Caco-2 (cell line): ENCODE results near the gene EPHB3. TPM values are rescaled to one million over a fixed set of nuclear protein-coding genes. Genes with fewer than 3 reads are reported as not detected.

Experiments
- BruUV-seq: library from RNA; stranded (reverse); fragments of 400-500 nt; replicated peaks from 2 replicates; lab custom pipeline; 2021; lab: Mats Ljungman, UMichigan
- CTCF ChIA-PET: fragments of 300-600 bp; sonication (Branson Sonifier 250); formaldehyde crosslinking; loops from one replicate; lab custom pipeline; 2022; ENCODE audit warnings: antibody characterized with exemption; lab: Charles Lee
- POLR2A ChIA-PET: fragments of 300-600 bp; sonication (Branson Sonifier 250); formaldehyde crosslinking; loops from one replicate; lab custom pipeline; 2022; ENCODE audit warnings: antibody characterized with exemption; lab: Charles Lee
- DNase-seq, 2 experiments: peaks; one replicate each; pipeline versions ENCODE4 v3.0.0 to v3.0.0-alpha.2; 2020 to 2022
- H3K27me3 ChIP-seq: replicated peaks from 2 replicates; pipeline ENCODE4 v1.6.0; 2011; ENCODE audit warnings: low read length; ENCODE audit not compliant: control insufficient read depth, insufficient read depth
- H3K36me3 ChIP-seq: 2 replicates; pipeline ENCODE4 v1.5.1; 2011; ENCODE audit warnings: low read length; ENCODE audit not compliant: control insufficient read depth, insufficient read depth
- H3K4me1 ChIP-seq: fragments of 250-450 bp; sonication (Bioruptor Pico); 2 replicates; pipeline ENCODE4 v1.5.1; 2020; ENCODE audit warnings: mild to moderate bottlenecking
- H3K4me3 ChIP-seq: 2 replicates; pipeline ENCODE4 v1.5.1; 2011; ENCODE audit warnings: low read depth, mild to moderate bottlenecking, control low read depth, low read length
- H3K9me3 ChIP-seq: fragments of 250-450 bp; sonication (Bioruptor Pico); 2 replicates; pipeline ENCODE4 v1.5.1; 2020; ENCODE audit warnings: mild to moderate bottlenecking, moderate library complexity
- H3K27ac Mint-ChIP-seq: one replicate; pipeline ENCODE4 v1.8.0; 2022; ENCODE audit warnings: mixed read lengths; ENCODE audit not compliant: unreplicated experiment
- H3K27me3 Mint-ChIP-seq: one replicate; pipeline ENCODE4 v1.8.0; 2022; ENCODE audit warnings: mixed read lengths; ENCODE audit not compliant: insufficient read depth, unreplicated experiment
- H3K36me3 Mint-ChIP-seq: one replicate; pipeline ENCODE4 v1.8.0; 2022; ENCODE audit warnings: mild to moderate bottlenecking, mixed read lengths; ENCODE audit not compliant: insufficient read depth, unreplicated experiment
- H3K4me1 Mint-ChIP-seq: one replicate; pipeline ENCODE4 v1.8.0; 2022; ENCODE audit warnings: low read depth, mixed read lengths; ENCODE audit not compliant: unreplicated experiment
- H3K4me3 Mint-ChIP-seq: one replicate; pipeline ENCODE4 v1.8.0; 2022; ENCODE audit warnings: mild to moderate bottlenecking, moderate library complexity, mixed read lengths; ENCODE audit not compliant: unreplicated experiment
- H3K9me3 Mint-ChIP-seq: one replicate; pipeline ENCODE4 v1.8.0; 2022; ENCODE audit warnings: mixed read lengths; ENCODE audit not compliant: unreplicated experiment
- intact Hi-C: fragments of 100-400 bp; cut with micrococcal nuclease; formaldehyde crosslinking; loops from one replicate; pipeline ENCODE4 v1.10.0; 2022; ENCODE audit not compliant: unreplicated experiment
- total RNA-seq: library from RNA; stranded (reverse); gene quantifications from 2 replicates; pipeline ENCODE4 v1.2.3, GENCODE V29; 2022
- TF ChIP-seq, protein P1 (sequence below), 2 experiments: fragments of 200-600 bp in 1 of 2; IDR thresholded peaks; 1 replicate in 1 of 2; 2 replicates in 1 of 2; pipeline versions ENCODE4 v1.5.1 to v1.8.0; 2011 to 2022; ENCODE audit warnings: antibody characterized with exemption in 1 of 2, control low read depth in 1 of 2, inconsistent platforms in 1 of 2, low read depth in 1 of 2, low read length in 1 of 2, mild to moderate bottlenecking in 1 of 2, moderate library complexity in 1 of 2; ENCODE audit not compliant: insufficient read depth in 1 of 2, severe bottlenecking in 1 of 2, unreplicated experiment in 1 of 2

Gene EPHB3
- total RNA-seq, 1 experiment from 2014 or later, result 5.6 TPM

DNA sequence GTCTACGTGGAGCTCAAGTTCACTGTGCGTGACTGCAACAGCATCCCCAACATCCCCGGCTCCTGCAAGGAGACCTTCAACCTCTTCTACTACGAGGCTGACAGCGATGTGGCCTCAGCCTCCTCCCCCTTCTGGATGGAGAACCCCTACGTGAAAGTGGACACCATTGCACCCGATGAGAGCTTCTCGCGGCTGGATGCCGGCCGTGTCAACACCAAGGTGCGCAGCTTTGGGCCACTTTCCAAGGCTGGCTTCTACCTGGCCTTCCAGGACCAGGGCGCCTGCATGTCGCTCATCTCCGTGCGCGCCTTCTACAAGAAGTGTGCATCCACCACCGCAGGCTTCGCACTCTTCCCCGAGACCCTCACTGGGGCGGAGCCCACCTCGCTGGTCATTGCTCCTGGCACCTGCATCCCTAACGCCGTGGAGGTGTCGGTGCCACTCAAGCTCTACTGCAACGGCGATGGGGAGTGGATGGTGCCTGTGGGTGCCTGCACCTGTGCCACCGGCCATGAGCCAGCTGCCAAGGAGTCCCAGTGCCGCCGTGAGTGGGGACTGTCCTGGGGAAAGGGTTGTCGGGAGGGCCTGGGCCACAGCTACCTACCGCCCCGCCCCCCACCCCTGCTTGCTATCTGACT lies 11.2 kb downstream of the EPHB3 start:
- no peaks in the 10 kb centered on the region for H3K4me1 Mint-ChIP-seq
- POLR2A ChIA-PET, result no interaction called here
- DNase-seq, result no peak
- Histone ChIP-seq H3K27me3 (no peaks in the 10 kb centered on the region), H3K9me3 (no peaks in the 10 kb centered on the region), H3K4me1 (peaks cover 8% of the 10 kb centered on the region; the same call in 1 of the 2 replicates), H3K36me3 (no peaks in the 10 kb centered on the region; the same call in 1 of the 2 replicates), H3K4me3 (no peak overlapping the region)
- TF ChIP-seq, protein P1, sequence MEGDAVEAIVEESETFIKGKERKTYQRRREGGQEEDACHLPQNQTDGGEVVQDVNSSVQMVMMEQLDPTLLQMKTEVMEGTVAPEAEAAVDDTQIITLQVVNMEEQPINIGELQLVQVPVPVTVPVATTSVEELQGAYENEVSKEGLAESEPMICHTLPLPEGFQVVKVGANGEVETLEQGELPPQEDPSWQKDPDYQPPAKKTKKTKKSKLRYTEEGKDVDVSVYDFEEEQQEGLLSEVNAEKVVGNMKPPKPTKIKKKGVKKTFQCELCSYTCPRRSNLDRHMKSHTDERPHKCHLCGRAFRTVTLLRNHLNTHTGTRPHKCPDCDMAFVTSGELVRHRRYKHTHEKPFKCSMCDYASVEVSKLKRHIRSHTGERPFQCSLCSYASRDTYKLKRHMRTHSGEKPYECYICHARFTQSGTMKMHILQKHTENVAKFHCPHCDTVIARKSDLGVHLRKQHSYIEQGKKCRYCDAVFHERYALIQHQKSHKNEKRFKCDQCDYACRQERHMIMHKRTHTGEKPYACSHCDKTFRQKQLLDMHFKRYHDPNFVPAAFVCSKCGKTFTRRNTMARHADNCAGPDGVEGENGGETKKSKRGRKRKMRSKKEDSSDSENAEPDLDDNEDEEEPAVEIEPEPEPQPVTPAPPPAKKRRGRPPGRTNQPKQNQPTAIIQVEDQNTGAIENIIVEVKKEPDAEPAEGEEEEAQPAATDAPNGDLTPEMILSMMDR (IDR thresholded peaks at IDR 0.05; ENCODE audit: insufficient read depth in 1 of 2, low read depth in 1 of 2, low read length in 1 of 2, severe bottlenecking in 1 of 2, unreplicated experiment in 1 of 2), result no peak
- H3K4me3 Mint-ChIP-seq, result no peak overlapping the region
- intact Hi-C loops, result no loop called here
- H3K36me3 Mint-ChIP-seq, result no peaks in the 10 kb centered on the region
- no peak overlapping the region for H3K27ac Mint-ChIP-seq
- BruUV-seq, result no TSS peak
- H3K27me3 Mint-ChIP-seq, result no peaks in the 10 kb centered on the region
- CTCF ChIA-PET, result no interaction called here
- no peaks in the 10 kb centered on the region for H3K9me3 Mint-ChIP-seq

DNA sequence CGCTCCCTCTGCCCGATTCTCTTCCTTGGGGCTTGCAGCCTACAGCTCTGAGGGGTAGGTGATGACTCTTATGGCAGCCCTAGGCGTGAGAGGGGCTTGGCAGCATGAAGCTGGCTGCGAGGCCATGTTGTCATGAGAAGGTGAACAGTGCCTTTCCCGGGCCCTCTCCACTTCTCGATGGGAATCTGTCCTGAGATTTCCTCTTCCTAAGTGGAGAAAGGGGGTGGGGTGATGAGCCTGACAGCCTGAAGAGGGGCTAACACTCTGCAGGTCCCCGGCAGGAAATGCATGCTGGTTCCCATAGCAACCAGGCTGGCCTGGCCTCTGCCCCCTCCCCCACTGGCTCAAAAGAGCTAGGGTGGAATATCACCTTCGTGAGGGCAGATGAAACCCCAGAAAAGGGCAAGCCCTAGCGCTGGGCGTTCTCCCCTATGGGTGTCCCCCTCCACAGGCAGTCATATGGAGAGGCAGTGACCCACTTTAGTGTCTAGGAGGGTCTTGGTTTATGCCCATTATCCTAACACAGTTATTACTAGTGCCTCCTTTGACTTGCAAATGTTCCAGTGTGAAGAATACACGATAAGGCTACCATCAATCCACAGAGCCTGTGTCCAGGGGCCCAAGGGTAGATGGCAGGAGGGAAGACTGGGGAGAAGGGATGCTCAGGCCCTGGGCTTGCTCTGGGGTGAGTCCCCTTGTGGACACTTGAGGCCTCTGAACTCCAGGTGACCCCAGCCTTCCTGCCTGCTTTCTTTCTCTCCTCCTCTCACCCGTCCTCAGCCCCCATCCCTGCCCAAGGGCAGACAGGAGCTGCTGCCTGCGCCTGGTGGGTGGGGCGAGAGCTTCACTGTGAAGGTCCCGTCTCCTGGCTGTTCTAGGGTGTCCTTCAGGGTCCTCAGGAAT lies 13.2 kb downstream of the EPHB3 start:
- no peaks in the 10 kb centered on the region for H3K9me3 Mint-ChIP-seq
- H3K27ac Mint-ChIP-seq, result no peak overlapping the region
- TF ChIP-seq, protein P1 (IDR thresholded peaks at IDR 0.05; ENCODE audit: insufficient read depth in 1 of 2, low read depth in 1 of 2, low read length in 1 of 2, severe bottlenecking in 1 of 2, unreplicated experiment in 1 of 2), result no peak
- no TSS peak for BruUV-seq
- intact Hi-C loops, result no loop called here
- POLR2A ChIA-PET, result no interaction called here
- no peaks in the 10 kb centered on the region for H3K27me3 ChIP-seq
- H3K27me3 Mint-ChIP-seq, result no peaks in the 10 kb centered on the region
- H3K36me3 Mint-ChIP-seq, result no peaks in the 10 kb centered on the region
- CTCF ChIA-PET, result no interaction called here
- H3K36me3 ChIP-seq, result no peaks in the 10 kb centered on the region; the same call in 1 of the 2 replicates
- H3K4me3 Mint-ChIP-seq, result no peak overlapping the region
- peaks cover 6% of the 10 kb centered on the region; the same call in 1 of the 2 replicates for H3K4me1 ChIP-seq
- no peak overlapping the region for H3K4me3 ChIP-seq
- no peak for DNase-seq
- H3K9me3 ChIP-seq, result no peaks in the 10 kb centered on the region
- H3K4me1 Mint-ChIP-seq, result peaks cover 12% of the 10 kb centered on the region

GRCh38 chr3:184575701-184576100 lies 14.1 kb downstream of the EPHB3 start:
- H3K36me3 ChIP-seq, result no peaks in the 10 kb centered on the region; the same call in 1 of the 2 replicates
- peaks cover 12% of the 10 kb centered on the region for H3K4me1 Mint-ChIP-seq
- H3K4me3 ChIP-seq, result no peak overlapping the region
- no peaks in the 10 kb centered on the region for H3K9me3 Mint-ChIP-seq
- H3K27me3 Mint-ChIP-seq, result no peaks in the 10 kb centered on the region
- H3K4me1 ChIP-seq, result peaks cover 6% of the 10 kb centered on the region; the same call in 1 of the 2 replicates
- CTCF ChIA-PET, result no interaction called here
- no peak for DNase-seq
- no TSS peak for BruUV-seq
- POLR2A ChIA-PET, result no interaction called here
- no peaks in the 10 kb centered on the region for H3K27me3 ChIP-seq
- TF ChIP-seq, protein P1 (IDR thresholded peaks at IDR 0.05; ENCODE audit: insufficient read depth in 1 of 2, low read depth in 1 of 2, low read length in 1 of 2, severe bottlenecking in 1 of 2, unreplicated experiment in 1 of 2), result no peak
- intact Hi-C loops, result no loop called here
- H3K36me3 Mint-ChIP-seq, result no peaks in the 10 kb centered on the region
- no peak overlapping the region for H3K4me3 Mint-ChIP-seq
- H3K27ac Mint-ChIP-seq, result no peak overlapping the region
- no peaks in the 10 kb centered on the region for H3K9me3 ChIP-seq
